GM18907 (cell line): Measurements from ENCODE around the gene ZNF672.
A peak's percentile ranks its signal among the peaks of the same experiment; 100 is the strongest.
"Not testable (repeated sequence)": the region's sequence is repeated elsewhere in the genome, so short reads cannot be mapped to it uniquely, and the experiment has no call there.

Experiments used
- ATAC-seq: cut with Tn5 transposase; IDR thresholded peaks from one replicate; pipeline ENCODE4 v1.9.1; 2021; ENCODE audit warnings: mild to moderate bottlenecking, moderate library complexity; ENCODE audit not compliant: unreplicated experiment

The ZNF672 gene

GRCh38 chr1:248852481-248853405 is 14.7 kb downstream of the ZNF672 start:
- no peak for ATAC-seq

- no peak for ATAC-seq
Observed at GRCh38 chr1:248853663-248854375, 15.8 kb downstream of the ZNF672 start.

GRCh38 chr1:248855580-248855979 is 17.6 kb downstream of the ZNF672 start:
- no peak for ATAC-seq

GRCh38 chr1:248856176-248856575 is 18.2 kb downstream of the ZNF672 start:
- no peak for ATAC-seq

GRCh38 chr1:248857201-248857600 is 19.2 kb downstream of the ZNF672 start:
- ATAC-seq: no peak

GRCh38 chr1:248857749-248858095 is 19.7 kb downstream of the ZNF672 start:
- peak; percentile 1 for ATAC-seq

- peak; percentile 46 for ATAC-seq
Observed at GRCh38 chr1:248858096-248858890, 20.3 kb downstream of the ZNF672 start.

GRCh38 chr1:248858891-248859889 is 21.2 kb downstream of the ZNF672 start, which contains the start of gene ZNF692:
TSS of gene ZNF692 (minus strand) at chr1:248859085. CDS start at chr1:248858309, 776 bp downstream.
- peak; percentile 83 for ATAC-seq

- no peak for ATAC-seq
Observed at GRCh38 chr1:248860007-248860406, 22.0 kb downstream of the ZNF672 start.

GRCh38 chr1:248861616-248862015 is 23.6 kb downstream of the ZNF672 start:
- ATAC-seq: no peak

GRCh38 chr1:248862695-248862997 is 24.6 kb downstream of the ZNF672 start:
- peak; percentile 14 for ATAC-seq

- peak; percentile 76 for ATAC-seq
Observed at GRCh38 chr1:248862998-248863881, 25.2 kb downstream of the ZNF672 start.

- no peak for ATAC-seq
Observed at GRCh38 chr1:248871837-248872401, 33.9 kb downstream of the ZNF672 start.

GRCh38 chr1:248872752-248873408 is 34.9 kb downstream of the ZNF672 start:
- peak; percentile 57 for ATAC-seq

- ATAC-seq: peak; percentile 88
Observed at GRCh38 chr1:248873409-248873992, 35.5 kb downstream of the ZNF672 start.

GRCh38 chr1:248873993-248874533 is 36.0 kb downstream of the ZNF672 start:
- ATAC-seq: peak; percentile 69

GRCh38 chr1:248881261-248881660 is 43.2 kb downstream of the ZNF672 start:
- no peak for ATAC-seq

- ATAC-seq: not testable (repeated sequence)
Observed at GRCh38 chr1:248882427-248882826, 44.4 kb downstream of the ZNF672 start.
